ENCODE data around the gene IBTK. TPM values are rescaled to one million over a fixed set of nuclear protein-coding genes. Genes with fewer than 3 reads are reported as not detected.

Gene IBTK
- total RNA-seq, 1 experiment from 2014 or later: 17.1 TPM

GRCh38 chr6:82169138-82169876 is 78.2 kb downstream of the IBTK start:
- Histone ChIP-seq H3K18ac (ENCODE audit: insufficient read length, low read depth, low read length) (no peak overlapping the region), H4K20me1 (ENCODE audit: control insufficient read depth, insufficient read depth, insufficient read length) (no peaks in the 10 kb centered on the region), H4K5ac (ENCODE audit: insufficient read length, low read depth, low read length) (no peak overlapping the region), H3K56ac (ENCODE audit: insufficient read length, low read depth, low read length) (no peak overlapping the region), H3K4ac (ENCODE audit: low read depth, low read length) (no peak overlapping the region), H3K23ac (ENCODE audit: insufficient read length, low read depth, low read length) (no peak overlapping the region), H3K23me2 (ENCODE audit: insufficient read length, low read depth, low read length, poor library complexity, severe bottlenecking) (no peaks in the 10 kb centered on the region), H3K27me3 (ENCODE audit: insufficient read depth, low read length) (no peaks in the 10 kb centered on the region), H3K9me3 (ENCODE audit: control insufficient read depth, low read depth, low read length) (no peaks in the 10 kb centered on the region), H3K79me2 (ENCODE audit: insufficient read depth, low read length) (no peaks in the 10 kb centered on the region), H2BK120ac (ENCODE audit: low read depth, low read length, poor library complexity, severe bottlenecking) (no peak overlapping the region), H3K4me1 (ENCODE audit: insufficient read depth, low read length) (no peaks in the 10 kb centered on the region), H2AFZ (ENCODE audit: low read length) (no peak overlapping the region), H3T11ph (ENCODE audit: low read length) (no peak overlapping the region), H3K14ac (ENCODE audit: insufficient read depth, low read length) (no peak overlapping the region), H3K79me1 (ENCODE audit: insufficient read depth, low read depth, low read length, poor library complexity, severe bottlenecking) (no peaks in the 10 kb centered on the region), H2BK5ac (ENCODE audit: insufficient read length, low read length) (no peak overlapping the region), H2BK12ac (ENCODE audit: insufficient read length, low read depth, low read length) (no peak overlapping the region), H2AK5ac (ENCODE audit: insufficient read length, low read length) (no peak overlapping the region), H3K4me2 (ENCODE audit: insufficient read depth, insufficient read length, low read length) (no peak overlapping the region), H4K91ac (ENCODE audit: insufficient read length, low read depth, low read length) (no peak overlapping the region), H2BK20ac (ENCODE audit: low read depth, low read length, poor library complexity, severe bottlenecking) (no peak overlapping the region), H3K9ac (ENCODE audit: extremely low read depth, insufficient read length, low read length) (no peak overlapping the region), H2BK15ac (ENCODE audit: low read depth, low read length) (no peak overlapping the region), H3K27ac (ENCODE audit: insufficient read length, low read depth, low read length) (no peak overlapping the region), H4K8ac (replicated peaks; ENCODE audit: insufficient read length, low read depth, low read length) (no peak overlapping the region)
- H3K4me3 Mint-ChIP-seq: no peak overlapping the region
- no peak overlapping the region; a peak in 1 of 7 replicates for H3K27ac Mint-ChIP-seq
- DNase-seq: no peak
- no peaks in the 10 kb centered on the region for H3K9me3 Mint-ChIP-seq
- no CpG with 5 or more reads among the region's 2 CpGs for WGBS (ENCODE audit: extremely low coverage, insufficient read length, low lambda C conversion rate)
- no peaks in the 10 kb centered on the region for H3K27me3 Mint-ChIP-seq (ENCODE audit: low read depth)
- H3K4me1 Mint-ChIP-seq: no peaks in the 10 kb centered on the region
- no peak for TF ChIP-seq CTCF (conservative IDR thresholded peaks at IDR 0.05)
- peaks cover 9 to 46% (median 30%) of the 10 kb centered on the region in 3 experiments; a peak in 6 of 7 replicates for H3K36me3 Mint-ChIP-seq (ENCODE audit: insufficient read depth in 1 of 3, low read depth in 3 of 3)

Measured in H9 (cell line).